Measurements from ENCODE around the gene WDR70. TPM values are rescaled to one million over a fixed set of nuclear protein-coding genes. Genes with fewer than 3 reads are reported as not detected.
A peak's percentile ranks its signal among the peaks of the same experiment; 100 is the strongest.

Gene WDR70
- total RNA-seq, 1 donor from 2014 or later = 28.9 TPM

DNA sequence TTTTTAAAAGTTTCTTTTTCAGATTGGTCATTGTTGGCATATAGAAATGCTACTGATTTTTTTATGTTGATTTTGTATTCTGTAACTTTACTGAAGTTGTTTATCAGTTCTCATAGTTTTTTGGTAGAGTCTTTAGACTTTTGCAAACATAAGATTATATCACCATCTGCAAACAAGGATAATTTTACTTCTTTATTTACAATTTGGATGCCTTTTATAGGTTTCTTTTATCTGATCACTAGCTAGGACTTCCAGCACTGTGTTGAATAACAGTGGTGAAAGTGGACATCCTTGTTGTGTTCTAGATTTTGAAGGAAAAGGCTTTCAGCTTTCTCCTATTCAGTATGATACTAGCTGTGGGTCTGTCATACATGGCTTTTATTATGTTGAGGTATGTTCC lies 170.3 kb downstream of the WDR70 start:
- Mint-ChIP-seq H3K4me3 (ENCODE audit: unreplicated experiment) (no peak overlapping the region), H3K9me3 (ENCODE audit: unreplicated experiment) (no peaks in the 10 kb centered on the region)

DNA sequence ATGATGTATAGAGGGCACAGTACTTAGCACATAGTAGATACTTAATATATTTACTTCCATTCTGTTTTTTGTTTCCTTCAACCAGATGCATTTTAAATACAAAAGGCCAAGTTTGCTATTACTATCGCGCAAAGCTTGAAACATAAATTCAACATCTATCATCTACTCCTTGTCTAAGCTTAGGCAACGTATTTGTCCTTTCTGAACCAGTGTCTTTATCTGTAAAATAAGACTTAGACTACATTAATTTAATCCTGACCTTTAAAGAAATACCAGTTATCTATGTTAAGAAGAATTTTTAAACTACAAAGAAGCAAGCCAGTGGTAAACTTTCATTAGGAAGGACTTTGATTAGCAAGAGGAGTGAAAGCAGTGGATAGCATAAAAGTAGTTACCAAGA lies 173.0 kb downstream of the WDR70 start:
- TF ChIP-seq, protein P1, sequence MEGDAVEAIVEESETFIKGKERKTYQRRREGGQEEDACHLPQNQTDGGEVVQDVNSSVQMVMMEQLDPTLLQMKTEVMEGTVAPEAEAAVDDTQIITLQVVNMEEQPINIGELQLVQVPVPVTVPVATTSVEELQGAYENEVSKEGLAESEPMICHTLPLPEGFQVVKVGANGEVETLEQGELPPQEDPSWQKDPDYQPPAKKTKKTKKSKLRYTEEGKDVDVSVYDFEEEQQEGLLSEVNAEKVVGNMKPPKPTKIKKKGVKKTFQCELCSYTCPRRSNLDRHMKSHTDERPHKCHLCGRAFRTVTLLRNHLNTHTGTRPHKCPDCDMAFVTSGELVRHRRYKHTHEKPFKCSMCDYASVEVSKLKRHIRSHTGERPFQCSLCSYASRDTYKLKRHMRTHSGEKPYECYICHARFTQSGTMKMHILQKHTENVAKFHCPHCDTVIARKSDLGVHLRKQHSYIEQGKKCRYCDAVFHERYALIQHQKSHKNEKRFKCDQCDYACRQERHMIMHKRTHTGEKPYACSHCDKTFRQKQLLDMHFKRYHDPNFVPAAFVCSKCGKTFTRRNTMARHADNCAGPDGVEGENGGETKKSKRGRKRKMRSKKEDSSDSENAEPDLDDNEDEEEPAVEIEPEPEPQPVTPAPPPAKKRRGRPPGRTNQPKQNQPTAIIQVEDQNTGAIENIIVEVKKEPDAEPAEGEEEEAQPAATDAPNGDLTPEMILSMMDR (IDR thresholded peaks at IDR 0.05; ENCODE audit: unreplicated experiment) = no peak
- DNase-seq (ENCODE audit: low spot score) = no peak
- no peak overlapping the region for H3K4me3 Mint-ChIP-seq (ENCODE audit: unreplicated experiment)
- no peaks in the 10 kb centered on the region for H3K9me3 Mint-ChIP-seq (ENCODE audit: unreplicated experiment)
- peak overlapping the region; percentile 97 for H3K27ac Mint-ChIP-seq (ENCODE audit: unreplicated experiment)
- H3K27me3 Mint-ChIP-seq (ENCODE audit: unreplicated experiment) = peaks cover 1% of the 10 kb centered on the region
- peaks cover 34% of the 10 kb centered on the region for H3K4me1 Mint-ChIP-seq (ENCODE audit: unreplicated experiment)
- no peaks in the 10 kb centered on the region for H3K36me3 Mint-ChIP-seq (ENCODE audit: low read depth, unreplicated experiment)

More for the DNA sequence above, 170.3 kb downstream of the WDR70 start:
- H3K4me1 Mint-ChIP-seq (ENCODE audit: unreplicated experiment) = peaks cover 30% of the 10 kb centered on the region
- H3K27me3 Mint-ChIP-seq (ENCODE audit: unreplicated experiment) = peaks cover 1% of the 10 kb centered on the region
- H3K27ac Mint-ChIP-seq (ENCODE audit: unreplicated experiment) = no peak overlapping the region
- TF ChIP-seq, protein P1 (IDR thresholded peaks at IDR 0.05; ENCODE audit: unreplicated experiment) = no peak
- no peaks in the 10 kb centered on the region for H3K36me3 Mint-ChIP-seq (ENCODE audit: low read depth, unreplicated experiment)
- DNase-seq (ENCODE audit: low spot score) = no peak

DNA sequence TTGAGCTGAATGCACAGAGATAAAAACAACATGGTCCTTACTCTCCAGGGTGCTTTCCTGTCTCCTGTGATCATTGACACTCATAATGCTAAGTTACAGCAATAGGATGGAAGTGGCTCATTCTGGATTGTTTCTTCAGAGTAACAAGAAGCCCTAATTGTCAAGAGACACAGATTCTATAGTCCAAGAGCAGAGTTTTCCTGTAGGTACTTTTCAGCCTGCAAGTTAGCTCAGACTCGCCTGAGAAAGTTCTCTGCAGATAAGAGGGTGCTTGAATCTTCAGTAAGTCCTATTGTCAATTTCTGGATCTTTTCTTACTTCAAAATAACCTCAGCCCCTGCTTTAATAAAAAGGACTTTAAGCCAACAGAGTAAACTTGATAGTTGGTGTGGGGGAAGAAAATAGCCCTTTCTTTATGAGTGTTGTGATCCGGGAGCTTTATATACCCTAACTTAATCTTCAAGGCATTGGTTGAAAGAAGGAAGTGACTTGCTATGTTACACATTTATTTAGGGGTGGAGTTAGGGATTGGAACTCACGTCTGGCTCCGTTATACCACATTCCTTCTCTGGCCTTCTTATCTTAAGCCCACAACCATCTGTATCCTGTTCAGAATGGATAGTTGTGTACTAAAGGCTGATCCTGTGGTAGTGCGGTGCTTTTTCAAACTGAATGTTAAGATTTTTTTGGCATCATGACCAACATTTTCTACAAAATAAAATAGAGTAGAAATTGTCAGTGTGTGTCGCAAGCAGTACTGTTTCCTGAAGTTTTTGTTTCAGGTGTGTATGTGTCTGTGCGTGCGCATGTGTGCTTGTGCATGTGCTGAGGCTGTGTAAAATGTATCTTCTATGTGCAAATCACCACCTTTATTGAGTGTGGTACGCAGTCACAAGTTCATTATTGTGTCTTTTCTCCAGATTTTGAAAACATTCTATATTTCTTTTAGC lies 173.9 kb downstream of the WDR70 start:
- DNase-seq (ENCODE audit: low spot score) = peak; percentile 19
- Mint-ChIP-seq H3K4me3 (ENCODE audit: unreplicated experiment) (no peak overlapping the region), H3K4me1 (ENCODE audit: unreplicated experiment) (peaks cover 34% of the 10 kb centered on the region), H3K36me3 (ENCODE audit: low read depth, unreplicated experiment) (no peaks in the 10 kb centered on the region), H3K9me3 (ENCODE audit: unreplicated experiment) (no peaks in the 10 kb centered on the region), H3K27ac (ENCODE audit: unreplicated experiment) (peak overlapping the region; percentile 97), H3K27me3 (ENCODE audit: unreplicated experiment) (peaks cover 1% of the 10 kb centered on the region)
- TF ChIP-seq, protein P1 (IDR thresholded peaks at IDR 0.05; ENCODE audit: unreplicated experiment) = no peak

DNA sequence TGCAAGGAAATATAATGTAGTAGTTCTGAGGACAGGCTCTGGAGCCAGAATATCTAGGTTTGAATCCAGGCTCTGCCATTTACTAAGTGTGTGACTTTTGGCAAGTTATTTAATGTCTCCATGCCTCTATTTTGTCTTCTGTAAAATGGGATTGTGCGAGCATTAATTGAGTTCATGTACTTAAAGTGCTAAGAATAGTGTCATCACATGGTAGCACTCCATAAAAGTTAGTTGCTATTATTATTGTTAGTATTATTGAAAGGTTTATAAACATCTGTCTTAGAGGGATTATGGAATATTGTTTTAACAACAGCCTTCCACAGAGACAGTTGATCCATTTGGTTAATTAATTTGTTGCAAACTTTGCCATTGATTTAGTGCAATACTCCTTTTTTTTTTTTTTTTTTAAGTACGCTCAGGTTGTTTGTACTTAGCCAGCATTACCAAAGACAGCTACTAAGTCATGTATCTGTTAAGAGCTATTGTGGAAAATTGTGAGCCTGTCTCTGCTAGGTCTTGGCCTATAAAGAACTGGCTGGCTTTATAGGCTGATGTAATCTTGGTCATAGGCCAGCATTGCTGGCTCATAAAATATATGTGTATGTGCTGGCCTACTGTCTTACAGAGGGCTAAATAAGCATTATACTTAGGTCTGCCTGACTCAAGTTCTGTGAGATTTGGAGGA lies 174.7 kb downstream of the WDR70 start:
- TF ChIP-seq, protein P1 (IDR thresholded peaks at IDR 0.05; ENCODE audit: unreplicated experiment) = no peak
- Mint-ChIP-seq H3K4me3 (ENCODE audit: unreplicated experiment) (no peak overlapping the region), H3K9me3 (ENCODE audit: unreplicated experiment) (no peaks in the 10 kb centered on the region), H3K27me3 (ENCODE audit: unreplicated experiment) (peaks cover 1% of the 10 kb centered on the region), H3K36me3 (ENCODE audit: low read depth, unreplicated experiment) (no peaks in the 10 kb centered on the region), H3K27ac (ENCODE audit: unreplicated experiment) (peak overlapping the region; percentile 97), H3K4me1 (ENCODE audit: unreplicated experiment) (peaks cover 34% of the 10 kb centered on the region)
- DNase-seq (ENCODE audit: low spot score) = no peak

DNA sequence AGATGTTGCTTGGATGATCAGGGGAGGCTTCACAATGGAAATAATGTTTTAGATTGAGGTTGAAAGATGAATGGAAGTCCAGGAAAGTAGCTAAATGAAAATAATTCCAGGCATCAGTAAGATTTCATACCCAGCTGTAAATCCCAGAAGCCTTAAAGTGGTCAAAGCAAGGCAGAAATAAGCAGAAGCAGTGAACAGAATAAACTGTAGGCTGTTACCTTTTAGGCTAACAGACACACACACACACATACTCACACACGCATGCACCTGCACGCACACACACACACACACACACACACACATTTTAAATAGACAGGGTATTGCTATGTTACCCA lies 175.3 kb downstream of the WDR70 start:
- no peaks in the 10 kb centered on the region for H3K36me3 Mint-ChIP-seq (ENCODE audit: low read depth, unreplicated experiment)
- no peaks in the 10 kb centered on the region for H3K9me3 Mint-ChIP-seq (ENCODE audit: unreplicated experiment)
- TF ChIP-seq, protein P1 (IDR thresholded peaks at IDR 0.05; ENCODE audit: unreplicated experiment) = no peak
- DNase-seq (ENCODE audit: low spot score) = no peak
- H3K4me3 Mint-ChIP-seq (ENCODE audit: unreplicated experiment) = no peak overlapping the region
- H3K4me1 Mint-ChIP-seq (ENCODE audit: unreplicated experiment) = peaks cover 32% of the 10 kb centered on the region
- peak overlapping the region; percentile 97 for H3K27ac Mint-ChIP-seq (ENCODE audit: unreplicated experiment)
- H3K27me3 Mint-ChIP-seq (ENCODE audit: unreplicated experiment) = peaks cover 1% of the 10 kb centered on the region

All from endothelial cell (in vitro differentiated cells).